AG04449 (cell line): ENCODE data around the gene PCDHGA8.
"Not testable (repeated sequence)": the region's sequence is repeated elsewhere in the genome, so short reads cannot be mapped to it uniquely, and the experiment has no call there.

ENCODE experiments used
- CTCF ChIA-PET: fragments of 350-600 bp; formaldehyde crosslinking; extraction: SDS; loops from one replicate; lab custom pipeline; 2021; ENCODE audit warnings: antibody characterized with exemption; lab: Yijun Ruan, JAX
- POLR2A ChIA-PET: fragments of 400-600, 350-600 bp; formaldehyde crosslinking; extraction: SDS; loops from one replicate; lab custom pipeline; 2020; ENCODE audit warnings: antibody characterized with exemption, inconsistent platforms; lab: Yijun Ruan, JAX
- DNase-seq: peaks from one replicate; pipeline ENCODE4 v3.0.0-alpha.2; 2010; ENCODE audit warnings: low read depth, low spot score
- H3K4me3 ChIP-seq: 2 replicates; pipeline ENCODE4 v1.5.1; 2011; ENCODE audit warnings: low read depth, mild to moderate bottlenecking, control low read depth, low read length
- TF ChIP-seq, protein P1 (sequence below): IDR thresholded peaks from one replicate; pipeline ENCODE4 v1.5.1; 2011; ENCODE audit warnings: mild to moderate bottlenecking, moderate library complexity, low read length, control low read depth, inconsistent platforms; ENCODE audit not compliant: insufficient read depth; ENCODE audit errors: missing control alignments

PCDHGA8 gene

DNA sequence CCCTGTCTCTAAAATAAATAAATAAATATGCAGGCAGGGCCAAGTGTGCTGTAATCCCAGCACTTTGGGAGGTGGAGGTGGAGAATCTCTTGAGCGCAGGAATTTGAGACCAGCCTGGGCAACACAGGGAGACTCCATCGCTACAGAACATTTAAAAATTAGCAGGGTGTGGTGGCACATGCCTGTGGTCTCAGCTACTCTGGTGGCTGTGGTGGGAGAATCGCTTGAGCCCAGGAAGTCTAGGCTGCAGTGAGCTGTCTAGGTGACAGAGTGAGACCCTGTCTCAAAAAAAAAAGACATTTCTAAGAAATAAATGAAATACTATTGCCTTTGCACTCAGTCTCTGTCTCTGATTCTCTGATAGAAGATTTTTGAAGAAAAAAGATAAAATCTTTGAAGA, 19.1 kb downstream of the PCDHGA8 start:
- CTCF ChIA-PET = interaction anchor here (3.1 to 16.4 kb wide), 4 partner anchors 10 to 156 kb away, joined by 30 to 288 read pairs (median 78); partner anchors contain the start of gene PCDHGA11
- POLR2A ChIA-PET = no interaction called here
- no peak overlapping the region for H3K4me3 ChIP-seq
- TF ChIP-seq, protein P1, sequence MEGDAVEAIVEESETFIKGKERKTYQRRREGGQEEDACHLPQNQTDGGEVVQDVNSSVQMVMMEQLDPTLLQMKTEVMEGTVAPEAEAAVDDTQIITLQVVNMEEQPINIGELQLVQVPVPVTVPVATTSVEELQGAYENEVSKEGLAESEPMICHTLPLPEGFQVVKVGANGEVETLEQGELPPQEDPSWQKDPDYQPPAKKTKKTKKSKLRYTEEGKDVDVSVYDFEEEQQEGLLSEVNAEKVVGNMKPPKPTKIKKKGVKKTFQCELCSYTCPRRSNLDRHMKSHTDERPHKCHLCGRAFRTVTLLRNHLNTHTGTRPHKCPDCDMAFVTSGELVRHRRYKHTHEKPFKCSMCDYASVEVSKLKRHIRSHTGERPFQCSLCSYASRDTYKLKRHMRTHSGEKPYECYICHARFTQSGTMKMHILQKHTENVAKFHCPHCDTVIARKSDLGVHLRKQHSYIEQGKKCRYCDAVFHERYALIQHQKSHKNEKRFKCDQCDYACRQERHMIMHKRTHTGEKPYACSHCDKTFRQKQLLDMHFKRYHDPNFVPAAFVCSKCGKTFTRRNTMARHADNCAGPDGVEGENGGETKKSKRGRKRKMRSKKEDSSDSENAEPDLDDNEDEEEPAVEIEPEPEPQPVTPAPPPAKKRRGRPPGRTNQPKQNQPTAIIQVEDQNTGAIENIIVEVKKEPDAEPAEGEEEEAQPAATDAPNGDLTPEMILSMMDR = no peak
- DNase-seq = no peak

DNA sequence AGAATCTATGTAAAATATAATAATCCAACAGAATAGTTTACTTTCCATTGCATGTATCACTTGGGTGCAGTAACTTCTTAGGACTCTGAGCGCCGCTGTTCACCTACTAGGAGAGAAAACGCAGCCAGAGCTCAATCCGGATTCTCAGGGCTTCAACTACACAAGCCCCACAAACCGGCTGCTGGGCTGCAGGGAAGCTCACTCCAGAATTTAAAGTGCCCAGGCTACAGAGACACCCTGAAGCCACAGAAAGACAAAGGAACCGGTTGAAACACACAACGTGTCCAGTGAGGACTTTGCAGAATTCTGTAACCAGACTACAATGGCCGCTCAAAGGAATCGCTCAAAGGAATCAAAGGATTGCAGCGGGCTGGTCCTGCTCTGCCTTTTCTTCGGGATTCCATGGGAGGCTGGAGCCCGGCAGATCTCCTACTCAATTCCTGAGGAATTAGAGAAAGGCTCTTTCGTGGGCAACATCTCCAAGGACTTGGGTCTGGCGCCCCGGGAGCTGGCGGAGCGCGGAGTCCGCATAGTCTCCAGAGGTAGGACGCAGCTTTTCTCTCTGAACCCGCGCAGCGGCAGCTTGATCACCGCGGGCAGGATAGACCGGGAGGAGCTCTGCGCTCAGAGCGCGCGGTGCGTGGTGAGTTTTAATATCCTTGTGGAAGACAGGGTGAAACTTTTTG, 20.6 kb downstream of the PCDHGA8 start, which contains the start of gene PCDHGA10:
TSS of gene PCDHGA10 (plus strand) at position 134 of the 686 bp plus-strand sequence. CDS start at position 323, 189 bp downstream.
- peak within 1 kb of the TSS; percentile 53 for H3K4me3 ChIP-seq
- ChIA-PET CTCF (interaction anchor here (0.7 to 16.4 kb wide), 29 partner anchors 8 to 162 kb away, joined by 3 to 295 read pairs (median 6); partner anchors contain the start of genes PCDHGA1, PCDHGA11, PCDHGA12 and PCDHGA5), POLR2A (interaction anchor here (0.6 to 0.9 kb wide), 2 partner anchors 111 to 148 kb away, joined by 4 to 5 read pairs; no protein-coding TSS in a partner anchor)
- no peak for DNase-seq
- TF ChIP-seq, protein P1 = peak; percentile 48

DNA sequence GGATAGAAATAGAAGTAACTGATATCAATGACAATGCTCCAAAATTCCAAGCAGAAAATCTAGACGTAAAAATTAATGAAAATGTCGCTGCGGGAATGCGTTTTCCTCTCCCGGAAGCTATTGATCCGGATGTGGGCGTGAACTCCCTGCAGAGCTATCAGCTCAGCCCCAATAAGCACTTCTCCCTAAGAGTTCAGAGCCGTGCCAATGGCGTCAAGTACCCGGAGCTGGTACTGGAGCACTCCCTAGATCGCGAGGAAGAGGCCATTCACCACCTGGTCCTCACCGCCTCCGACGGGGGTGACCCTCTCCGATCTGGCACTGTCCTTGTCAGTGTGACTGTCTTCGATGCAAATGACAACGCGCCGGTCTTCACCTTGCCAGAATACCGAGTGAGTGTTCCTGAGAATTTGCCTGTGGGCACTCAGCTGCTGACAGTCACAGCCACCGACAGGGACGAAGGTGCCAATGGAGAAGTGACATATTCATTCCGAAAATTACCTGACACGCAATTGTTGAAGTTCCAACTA, 21.2 kb downstream of the PCDHGA8 start:
- DNase-seq = no peak
- peak overlapping the region; percentile 53 for H3K4me3 ChIP-seq
- POLR2A ChIA-PET = no interaction called here
- TF ChIP-seq, protein P1 = no peak
- CTCF ChIA-PET = interaction anchor here (0.6 to 16.4 kb wide), 27 partner anchors 8 to 214 kb away, joined by 3 to 295 read pairs (median 7); partner anchors contain the start of genes PCDHB11, PCDHGA1, PCDHGA11 and PCDHGA12

DNA sequence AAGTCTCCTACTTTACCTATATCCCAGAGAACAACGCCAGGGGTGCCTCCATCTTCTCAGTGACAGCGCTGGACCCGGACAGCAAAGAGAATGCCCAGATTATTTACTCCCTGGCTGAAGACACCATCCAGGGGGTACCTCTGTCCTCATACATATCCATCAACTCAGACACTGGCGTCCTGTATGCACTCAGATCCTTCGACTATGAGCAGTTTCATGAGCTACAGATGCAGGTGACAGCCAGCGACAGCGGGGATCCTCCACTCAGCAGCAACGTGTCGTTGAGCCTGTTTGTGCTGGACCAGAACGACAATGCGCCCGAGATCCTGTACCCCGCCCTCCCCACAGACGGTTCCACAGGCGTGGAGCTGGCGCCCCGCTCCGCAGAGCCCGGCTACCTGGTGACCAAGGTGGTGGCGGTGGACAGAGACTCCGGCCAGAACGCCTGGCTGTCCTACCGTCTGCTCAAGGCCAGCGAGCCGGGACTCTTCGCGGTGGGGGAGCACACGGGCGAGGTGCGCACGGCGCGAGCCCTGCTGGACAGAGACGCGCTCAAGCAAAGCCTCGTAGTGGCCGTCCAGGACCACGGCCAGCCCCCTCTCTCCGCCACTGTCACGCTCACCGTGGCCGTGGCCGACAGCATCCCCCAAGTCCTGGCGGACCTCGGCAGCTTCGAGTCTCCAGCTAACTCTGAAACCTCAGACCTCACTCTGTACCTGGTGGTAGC, 22.3 kb downstream of the PCDHGA8 start:
- H3K4me3 ChIP-seq, POLR2A ChIA-PET, DNase-seq: not testable (repeated sequence)
- CTCF ChIA-PET = interaction anchor here (0.6 to 16.4 kb wide), 15 partner anchors 12 to 215 kb away, joined by 3 to 295 read pairs (median 11); partner anchors contain the start of genes PCDHB11, PCDHGA12, PCDHGA9 and PCDHGB1

- DNase-seq, POLR2A ChIA-PET, H3K4me3 ChIP-seq: not testable (repeated sequence)
- CTCF ChIA-PET = interaction anchor here (1.5 to 16.4 kb wide), 7 partner anchors 15 to 152 kb away, joined by 3 to 303 read pairs (median 196); partner anchors contain the start of genes PCDHGA12 and PCDHGB5
These were observed 22.8 kb downstream of the PCDHGA8 start for GRCh38 chr5:141415275-141415618.

DNA sequence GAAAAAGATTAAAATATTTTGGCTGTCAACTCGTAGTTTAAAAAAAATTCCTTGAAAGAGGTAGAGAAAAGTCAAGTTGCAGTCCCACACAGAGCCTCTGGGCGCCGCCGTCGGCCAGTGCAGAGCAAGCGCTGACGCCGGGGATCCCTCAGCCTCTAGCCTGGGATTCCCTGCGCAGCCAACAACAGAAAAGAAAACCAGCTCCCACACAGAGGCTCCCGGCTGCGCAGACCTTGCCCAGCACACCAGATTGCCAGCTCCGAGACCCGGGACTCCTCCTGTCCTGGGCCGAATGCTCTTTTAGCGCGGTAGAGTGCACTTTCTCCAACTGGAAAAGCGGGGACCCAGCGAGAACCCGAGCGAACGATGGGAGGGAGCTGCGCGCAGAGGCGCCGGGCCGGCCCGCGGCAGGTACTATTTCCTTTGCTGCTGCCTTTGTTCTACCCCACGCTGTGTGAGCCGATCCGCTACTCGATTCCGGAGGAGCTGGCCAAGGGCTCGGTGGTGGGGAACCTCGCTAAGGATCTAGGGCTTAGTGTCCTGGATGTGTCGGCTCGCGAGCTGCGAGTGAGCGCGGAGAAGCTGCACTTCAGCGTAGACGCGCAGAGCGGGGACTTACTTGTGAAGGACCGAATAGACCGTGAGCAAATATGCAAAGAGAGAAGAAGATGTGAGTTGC, 25.2 kb downstream of the PCDHGA8 start, which contains the start of gene PCDHGB7:
TSS of gene PCDHGB7 (plus strand) at position 184 of the 679 bp plus-strand sequence. CDS start at position 367, 183 bp downstream.
- H3K4me3 ChIP-seq = peak within 1 kb of the TSS; percentile 54
- DNase-seq = not testable (repeated sequence)
- POLR2A ChIA-PET = interaction anchor here (1.0 kb wide), 2 partner anchors 140 to 146 kb away, joined by 4 read pairs; no protein-coding TSS in a partner anchor
- CTCF ChIA-PET = interaction anchor here (0.6 to 16.4 kb wide), 28 partner anchors 10 to 186 kb away, joined by 3 to 303 read pairs (median 4); partner anchors contain the start of genes PCDHGA1, PCDHGA12, PCDHGA5 and PCDHGA6
- TF ChIP-seq, protein P1 = peak; percentile 71
